ENCODE results near the gene ZCCHC3.

ZCCHC3 gene

DNA sequence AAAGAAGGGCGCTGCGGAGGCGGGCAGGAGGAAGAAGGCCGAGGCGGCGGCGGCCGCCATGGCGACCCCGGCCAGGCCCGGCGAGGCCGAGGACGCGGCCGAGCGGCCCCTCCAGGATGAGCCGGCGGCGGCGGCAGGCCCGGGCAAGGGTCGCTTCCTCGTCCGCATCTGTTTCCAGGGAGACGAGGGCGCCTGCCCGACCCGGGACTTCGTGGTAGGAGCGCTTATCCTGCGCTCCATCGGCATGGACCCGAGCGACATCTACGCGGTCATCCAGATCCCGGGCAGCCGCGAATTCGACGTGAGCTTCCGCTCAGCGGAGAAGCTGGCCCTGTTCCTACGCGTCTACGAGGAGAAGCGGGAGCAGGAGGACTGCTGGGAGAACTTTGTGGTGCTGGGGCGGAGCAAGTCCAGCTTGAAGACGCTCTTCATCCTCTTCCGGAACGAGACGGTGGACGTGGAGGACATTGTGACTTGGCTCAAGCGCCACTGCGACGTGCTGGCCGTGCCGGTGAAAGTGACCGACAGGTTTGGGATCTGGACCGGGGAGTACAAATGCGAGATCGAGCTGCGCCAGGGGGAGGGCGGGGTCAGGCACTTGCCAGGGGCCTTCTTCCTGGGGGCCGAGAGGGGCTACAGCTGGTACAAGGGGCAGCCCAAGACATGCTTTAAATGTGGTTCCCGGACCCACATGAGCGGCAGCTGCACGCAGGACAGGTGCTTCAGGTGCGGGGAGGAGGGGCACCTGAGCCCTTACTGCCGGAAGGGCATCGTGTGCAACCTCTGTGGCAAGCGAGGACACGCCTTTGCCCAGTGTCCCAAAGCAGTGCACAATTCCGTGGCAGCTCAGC lies 780 bp downstream of the ZCCHC3 start:
- Histone ChIP-seq H3K27me3 (no peaks in the 10 kb centered on the region), H3K4me3 (peak overlapping the region; percentile 99), H3K4me1 (peaks cover 54% of the 10 kb centered on the region), H3K4me2 (peak overlapping the region; percentile 87), H3K27ac (peak overlapping the region; percentile 100), H4K20me1 (peaks cover 35% of the 10 kb centered on the region), H3K9me3 (no peaks in the 10 kb centered on the region), H3K9ac (peak overlapping the region; percentile 100), H3K36me3 (peaks cover 37% of the 10 kb centered on the region)
- no peak for TF ChIP-seq Cebpa-rat (IDR thresholded peaks at IDR 0.05)

DNA sequence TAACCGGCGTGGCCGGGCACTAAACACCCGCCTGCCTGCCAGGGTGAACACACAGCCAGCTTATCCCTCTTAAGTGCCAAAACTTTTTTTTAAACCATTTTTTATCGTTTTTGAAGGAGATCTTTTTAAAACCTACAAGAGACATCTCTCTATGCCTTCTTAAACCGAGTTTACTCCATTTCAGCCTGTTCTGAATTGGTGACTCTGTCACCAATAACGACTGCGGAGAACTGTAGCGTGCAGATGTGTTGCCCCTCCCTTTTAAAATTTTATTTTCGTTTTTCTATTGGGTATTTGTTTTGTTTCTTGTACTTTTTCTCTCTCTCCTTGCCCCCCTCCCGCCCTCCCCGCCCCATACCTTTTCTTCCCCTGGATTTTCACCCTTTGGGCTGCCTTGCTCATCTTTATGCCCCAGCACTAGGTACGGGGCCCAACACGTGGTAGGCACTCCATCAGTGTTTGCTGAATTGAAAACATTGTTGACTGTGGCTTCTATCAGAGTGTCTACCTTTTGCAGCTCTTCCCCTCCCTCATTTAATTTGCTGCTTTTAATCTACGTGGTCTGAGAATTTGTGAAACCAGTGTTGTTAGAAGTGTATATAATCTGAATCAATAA lies 1.5 kb downstream of the ZCCHC3 start:
- peak overlapping the region; percentile 100 for H3K27ac ChIP-seq
- H3K36me3 ChIP-seq: peaks cover 37% of the 10 kb centered on the region
- no peak for TF ChIP-seq Cebpa-rat (IDR thresholded peaks at IDR 0.05)
- H4K20me1 ChIP-seq: peaks cover 35% of the 10 kb centered on the region
- peak overlapping the region; percentile 99 for H3K4me3 ChIP-seq
- no peaks in the 10 kb centered on the region for H3K9me3 ChIP-seq
- peak overlapping the region; percentile 87 for H3K4me2 ChIP-seq
- H3K4me1 ChIP-seq: peaks cover 59% of the 10 kb centered on the region
- H3K27me3 ChIP-seq: no peaks in the 10 kb centered on the region
- peak overlapping the region; percentile 100 for H3K9ac ChIP-seq

DNA sequence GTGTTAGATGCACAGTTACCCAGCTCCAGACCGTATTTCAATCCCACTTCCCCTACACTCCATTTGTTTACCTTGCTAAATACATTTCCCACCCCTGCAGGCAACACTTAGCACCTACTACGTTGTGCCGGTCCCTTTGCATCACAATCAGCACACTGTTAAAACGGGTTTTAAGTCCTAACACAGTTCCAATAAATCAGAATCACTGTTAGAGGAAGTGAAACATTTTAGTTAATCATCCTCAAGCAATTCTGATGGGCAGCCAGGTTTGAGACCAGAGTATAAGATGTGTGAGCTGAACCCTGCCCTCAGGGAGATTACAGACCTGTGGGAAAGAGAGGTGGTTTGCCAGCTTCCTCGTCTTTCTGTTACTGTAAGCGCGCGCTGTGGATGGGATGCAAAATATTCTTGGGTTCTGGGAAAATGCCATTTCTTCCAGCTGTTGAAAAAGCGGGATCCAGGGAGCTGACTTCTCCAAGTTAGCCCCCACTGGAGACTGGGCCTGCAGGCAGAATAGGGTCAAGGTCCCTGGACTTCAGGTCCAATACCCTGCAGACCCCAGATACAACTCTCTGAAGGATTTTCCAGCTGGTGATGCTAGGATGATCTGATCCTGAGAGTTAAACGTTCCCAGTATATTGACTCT lies 3.1 kb downstream of the ZCCHC3 start:
- peak overlapping the region; percentile 87 for H3K4me2 ChIP-seq
- H3K27ac ChIP-seq: 0 out of 2 replicates have a peak overlapping the region, but pooled peaks have one; percentile 22
- peak overlapping the region; percentile 100 for H3K9ac ChIP-seq
- no peak for TF ChIP-seq Cebpa-rat (IDR thresholded peaks at IDR 0.05)
- H3K4me1 ChIP-seq: peaks cover 59% of the 10 kb centered on the region
- H3K27me3 ChIP-seq: no peaks in the 10 kb centered on the region
- H3K36me3 ChIP-seq: peaks cover 37% of the 10 kb centered on the region
- no peaks in the 10 kb centered on the region for H3K9me3 ChIP-seq
- peak overlapping the region; percentile 99; the same call in 1 of the 2 replicates for H3K4me3 ChIP-seq
- H4K20me1 ChIP-seq: peaks cover 35% of the 10 kb centered on the region

DNA sequence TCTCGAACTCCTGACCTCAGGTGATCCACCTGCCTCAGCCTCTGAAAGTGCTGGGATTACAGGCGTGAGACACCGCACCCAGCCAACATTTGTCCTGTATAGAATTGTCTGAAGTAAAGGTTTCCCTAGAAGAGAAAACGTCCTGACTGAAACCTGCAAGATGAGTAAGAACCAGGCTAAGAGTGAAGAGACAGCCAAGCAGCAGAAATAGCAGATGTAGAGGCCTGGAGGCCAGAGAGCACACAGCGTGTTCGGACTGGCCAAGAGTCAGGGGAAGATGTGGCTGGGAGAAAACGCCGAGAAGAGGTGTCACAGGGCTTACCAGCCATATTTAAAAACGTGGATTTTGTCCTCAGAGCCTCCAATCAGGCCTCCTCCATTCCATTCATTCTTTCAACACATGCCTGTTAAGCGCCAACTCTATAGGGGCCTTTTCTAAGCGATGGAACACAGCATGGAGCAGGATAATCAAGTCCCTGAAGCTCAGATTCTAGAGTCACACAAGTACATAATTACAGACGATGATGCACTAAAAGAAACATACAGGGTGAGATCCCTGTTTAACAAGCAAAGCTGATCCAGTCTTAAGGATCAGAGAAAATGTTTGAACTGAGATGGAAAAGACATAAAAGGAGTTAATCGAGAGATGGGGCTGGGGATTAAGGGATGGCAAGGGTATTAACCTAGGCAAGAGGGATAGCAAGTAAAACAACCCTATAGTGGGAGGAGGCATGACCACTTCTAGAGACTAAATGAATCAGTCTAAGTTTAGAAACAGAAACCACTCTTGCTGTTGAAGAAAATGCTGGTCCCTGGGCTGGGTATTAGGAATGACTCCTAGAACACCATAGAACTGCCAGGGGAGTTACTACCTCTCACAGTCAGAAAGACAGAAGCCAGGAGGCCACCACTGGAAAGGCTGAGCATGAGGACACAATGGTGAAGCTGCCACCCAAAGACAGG lies 4.8 kb downstream of the ZCCHC3 start:
- Histone ChIP-seq H3K9ac (no peak overlapping the region), H3K4me3 (no peak overlapping the region), H4K20me1 (peaks cover 35% of the 10 kb centered on the region), H3K4me2 (peak overlapping the region; percentile 9; the same call in 1 of the 2 replicates), H3K27ac (no peak overlapping the region), H3K27me3 (no peaks in the 10 kb centered on the region), H3K9me3 (no peaks in the 10 kb centered on the region), H3K4me1 (peaks cover 46% of the 10 kb centered on the region), H3K36me3 (peaks cover 37% of the 10 kb centered on the region)
- TF ChIP-seq Cebpa-rat (IDR thresholded peaks at IDR 0.05): no peak

DNA sequence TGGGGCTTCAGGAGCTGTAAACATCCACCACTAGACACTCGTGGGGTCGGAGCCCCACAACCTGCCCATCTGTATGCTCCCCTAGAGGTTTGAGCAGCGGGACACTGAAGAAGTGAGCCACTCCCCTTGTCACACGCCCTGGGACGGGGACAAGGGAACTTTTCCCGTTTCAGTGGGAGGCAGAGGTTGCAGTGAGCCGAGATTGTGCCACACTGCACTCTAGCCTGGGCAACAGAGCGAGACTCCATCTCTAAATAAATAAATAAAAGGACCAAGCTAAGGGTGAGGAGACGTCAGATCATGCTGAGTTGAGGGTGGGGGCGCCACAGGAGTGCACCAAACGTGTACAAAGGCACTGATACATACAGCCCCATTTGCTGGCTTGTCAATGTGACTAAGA lies 8.4 kb downstream of the ZCCHC3 start:
- no peak overlapping the region for H3K9ac ChIP-seq
- H4K20me1 ChIP-seq: peaks cover 10% of the 10 kb centered on the region
- no peak overlapping the region for H3K27ac ChIP-seq
- H3K4me2 ChIP-seq: no peak overlapping the region
- no peaks in the 10 kb centered on the region for H3K27me3 ChIP-seq
- TF ChIP-seq Cebpa-rat (IDR thresholded peaks at IDR 0.05): no peak
- H3K4me1 ChIP-seq: peaks cover 41% of the 10 kb centered on the region
- peaks cover 21% of the 10 kb centered on the region for H3K36me3 ChIP-seq
- H3K4me3 ChIP-seq: no peak overlapping the region
- no peaks in the 10 kb centered on the region for H3K9me3 ChIP-seq

DNA sequence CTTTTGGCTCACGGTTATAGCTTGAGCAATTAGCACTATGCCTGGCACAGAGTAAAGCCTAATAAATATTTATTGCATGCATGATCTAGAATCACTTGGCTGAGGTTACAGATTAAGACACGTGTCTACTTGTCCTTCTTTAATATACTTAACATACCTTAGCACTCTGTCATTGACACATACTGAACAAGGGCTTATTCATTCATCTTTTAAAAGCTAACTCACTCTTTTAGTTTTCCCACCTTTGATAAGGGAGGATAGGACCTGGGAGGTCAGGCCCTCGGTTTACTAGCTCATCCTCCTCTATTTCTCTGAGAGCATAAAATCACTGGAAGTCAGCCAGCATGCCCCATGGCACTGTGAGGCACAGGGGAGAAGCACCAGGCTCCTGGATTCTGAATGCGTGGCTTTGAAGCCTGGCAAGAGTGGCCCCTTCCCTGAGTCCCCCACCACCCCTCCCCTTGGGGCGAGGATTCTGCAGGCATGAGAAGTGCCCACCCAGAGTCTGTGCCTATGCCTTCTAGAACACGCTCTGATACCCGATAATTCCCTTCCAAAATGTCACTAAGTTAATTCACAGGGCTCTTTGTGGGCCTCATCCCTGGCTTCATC lies 11.2 kb downstream of the ZCCHC3 start:
- Histone ChIP-seq H3K27ac (no peak overlapping the region), H3K9ac (no peak overlapping the region), H4K20me1 (no peaks in the 10 kb centered on the region), H3K4me3 (no peak overlapping the region), H3K9me3 (no peaks in the 10 kb centered on the region), H3K4me2 (no peak overlapping the region), H3K36me3 (no peaks in the 10 kb centered on the region), H3K4me1 (peaks cover 13% of the 10 kb centered on the region), H3K27me3 (no peaks in the 10 kb centered on the region)
- TF ChIP-seq Cebpa-rat (IDR thresholded peaks at IDR 0.05): no peak

DNA sequence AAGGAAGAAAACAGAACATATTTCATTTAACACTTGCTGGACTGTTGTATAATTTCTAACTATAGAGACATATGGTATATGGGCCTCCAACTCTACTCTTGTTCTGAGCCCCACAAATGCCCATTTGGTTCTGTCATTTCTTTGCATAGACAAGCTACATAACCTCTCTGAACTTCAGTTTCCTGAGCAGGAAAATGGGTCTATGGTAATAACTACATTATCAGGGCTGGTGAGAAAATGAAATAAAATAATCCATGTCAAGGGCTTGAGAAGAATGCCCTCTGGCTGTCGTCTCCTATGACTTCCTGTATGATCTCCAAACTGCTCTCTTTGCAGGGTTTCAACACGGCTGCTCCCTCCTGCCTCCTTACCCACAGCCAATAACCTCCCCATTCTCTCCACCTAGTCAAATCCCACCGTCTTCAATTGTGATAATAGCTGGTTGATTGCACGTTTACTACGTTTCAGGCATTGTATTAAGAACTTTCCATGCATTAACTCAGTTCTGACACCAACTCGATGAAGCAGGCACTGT lies 12.0 kb downstream of the ZCCHC3 start:
- H3K36me3 ChIP-seq: no peaks in the 10 kb centered on the region
- peaks cover 18% of the 10 kb centered on the region for H3K4me1 ChIP-seq
- peak overlapping the region; percentile 64 for H3K4me2 ChIP-seq
- H3K9me3 ChIP-seq: no peaks in the 10 kb centered on the region
- H4K20me1 ChIP-seq: no peaks in the 10 kb centered on the region
- H3K4me3 ChIP-seq: no peak overlapping the region
- no peaks in the 10 kb centered on the region for H3K27me3 ChIP-seq
- H3K27ac ChIP-seq: no peak overlapping the region
- H3K9ac ChIP-seq: no peak overlapping the region
- no peak for TF ChIP-seq Cebpa-rat (IDR thresholded peaks at IDR 0.05)

DNA sequence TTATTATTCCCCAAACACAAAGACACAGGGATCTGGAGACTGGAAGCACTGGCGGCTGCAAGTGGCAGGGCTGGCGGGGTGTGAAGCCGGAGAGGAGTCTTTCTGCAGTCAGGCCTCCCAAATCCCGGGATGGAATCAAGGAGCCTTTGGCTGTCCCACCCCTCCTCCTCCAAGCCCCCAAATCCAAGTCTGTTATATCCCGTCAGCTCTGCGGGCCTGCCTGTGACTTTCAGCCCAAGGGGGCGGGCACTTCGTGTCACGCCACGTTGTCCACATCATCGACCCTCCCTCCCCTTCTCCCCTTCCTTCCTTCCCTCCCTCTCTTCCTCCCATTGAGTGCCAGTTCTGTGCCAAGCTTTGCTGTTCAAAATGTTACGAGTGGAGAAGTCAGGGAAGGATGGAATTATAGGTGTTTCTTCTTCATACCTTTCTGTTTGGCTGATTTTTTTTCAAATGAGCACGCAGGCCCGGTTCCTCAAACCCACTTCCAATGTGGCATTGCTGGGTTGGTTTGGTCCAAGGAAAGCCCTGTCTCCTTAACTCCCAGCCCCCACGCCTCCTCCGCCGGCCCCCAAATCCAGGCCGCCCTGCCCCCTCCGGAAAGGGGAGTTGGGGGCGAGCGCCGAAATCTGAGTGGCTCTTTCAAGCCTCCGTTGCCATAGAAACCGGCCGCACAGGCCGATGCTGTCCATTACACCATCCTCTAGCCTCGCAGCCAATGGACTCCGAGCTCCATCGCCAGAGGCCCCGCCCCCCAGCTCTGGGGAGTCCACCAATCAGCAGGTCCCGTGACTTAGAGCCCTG lies 12.7 kb downstream of the ZCCHC3 start:
- Histone ChIP-seq H3K4me1 (peaks cover 19% of the 10 kb centered on the region), H3K9me3 (no peaks in the 10 kb centered on the region), H3K27me3 (no peaks in the 10 kb centered on the region), H3K36me3 (no peaks in the 10 kb centered on the region), H4K20me1 (no peaks in the 10 kb centered on the region), H3K27ac (no peak overlapping the region), H3K9ac (no peak overlapping the region), H3K4me2 (peak overlapping the region; percentile 64), H3K4me3 (0 out of 2 replicates have a peak overlapping the region, but pooled peaks have one; percentile 44)
- no peak for TF ChIP-seq Cebpa-rat (IDR thresholded peaks at IDR 0.05)
